Omental fat pad (tissue), 4 donors: ENCODE measurements around the gene PARP12. TPM values are rescaled to one million over a fixed set of nuclear protein-coding genes. Genes with fewer than 3 reads are reported as not detected.

Source experiments
- ATAC-seq: fragments of 150-250 bp; one replicate; pipeline ENCODE4 v1.9.1; 2016; ENCODE audit warnings: mild to moderate bottlenecking, moderate library complexity; ENCODE audit not compliant: low FRiP score
- DNase-seq: peaks from one replicate; pipeline ENCODE4 v3.0.0-alpha.2; 2019; ENCODE audit warnings: low spot score
- total RNA-seq, 4 donors: library from RNA; depleted of rRNA; stranded (reverse); fragments of >200 nt; gene quantifications; one replicate each; pipeline ENCODE4 v1.1.0, GENCODE V29; 2016
- TF ChIP-seq, protein P1 (sequence below), 3 donors: fragments of 450-650 bp; IDR thresholded peaks; one replicate each; pipeline ENCODE4 v1.5.1; 2016 to 2017; ENCODE audit warnings: antibody characterized with exemption in 3 of 3, mild to moderate bottlenecking in 3 of 3, moderate library complexity in 2 of 3

Gene PARP12
- total RNA-seq, 4 donors from 2014 or later: 15.6 to 85.1 (median 45.6) TPM

DNA sequence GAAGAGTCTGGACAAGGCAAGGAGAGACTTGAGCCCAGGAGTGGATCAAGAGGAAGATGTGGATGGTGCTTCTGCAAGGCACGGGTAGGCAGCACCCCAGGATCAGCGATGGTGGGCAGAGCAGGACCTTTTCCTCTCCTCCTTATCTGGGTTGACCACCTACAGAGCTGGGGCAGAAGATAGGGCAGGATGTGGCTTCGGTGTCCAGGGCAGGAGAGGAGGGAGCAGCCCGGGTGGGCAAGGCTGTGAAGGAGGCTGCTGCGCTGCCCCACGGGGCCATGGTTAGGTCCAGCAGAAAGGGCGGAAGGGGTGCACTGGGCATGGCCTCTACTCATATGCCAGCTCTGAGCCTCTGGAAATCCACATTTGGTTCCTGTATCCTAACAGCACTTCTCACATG lies 20.0 kb upstream of the PARP12 start:
- TF ChIP-seq, protein P1, sequence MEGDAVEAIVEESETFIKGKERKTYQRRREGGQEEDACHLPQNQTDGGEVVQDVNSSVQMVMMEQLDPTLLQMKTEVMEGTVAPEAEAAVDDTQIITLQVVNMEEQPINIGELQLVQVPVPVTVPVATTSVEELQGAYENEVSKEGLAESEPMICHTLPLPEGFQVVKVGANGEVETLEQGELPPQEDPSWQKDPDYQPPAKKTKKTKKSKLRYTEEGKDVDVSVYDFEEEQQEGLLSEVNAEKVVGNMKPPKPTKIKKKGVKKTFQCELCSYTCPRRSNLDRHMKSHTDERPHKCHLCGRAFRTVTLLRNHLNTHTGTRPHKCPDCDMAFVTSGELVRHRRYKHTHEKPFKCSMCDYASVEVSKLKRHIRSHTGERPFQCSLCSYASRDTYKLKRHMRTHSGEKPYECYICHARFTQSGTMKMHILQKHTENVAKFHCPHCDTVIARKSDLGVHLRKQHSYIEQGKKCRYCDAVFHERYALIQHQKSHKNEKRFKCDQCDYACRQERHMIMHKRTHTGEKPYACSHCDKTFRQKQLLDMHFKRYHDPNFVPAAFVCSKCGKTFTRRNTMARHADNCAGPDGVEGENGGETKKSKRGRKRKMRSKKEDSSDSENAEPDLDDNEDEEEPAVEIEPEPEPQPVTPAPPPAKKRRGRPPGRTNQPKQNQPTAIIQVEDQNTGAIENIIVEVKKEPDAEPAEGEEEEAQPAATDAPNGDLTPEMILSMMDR (IDR thresholded peaks at IDR 0.05): no peak
- DNase-seq (no peak), ATAC-seq (no peak)

DNA sequence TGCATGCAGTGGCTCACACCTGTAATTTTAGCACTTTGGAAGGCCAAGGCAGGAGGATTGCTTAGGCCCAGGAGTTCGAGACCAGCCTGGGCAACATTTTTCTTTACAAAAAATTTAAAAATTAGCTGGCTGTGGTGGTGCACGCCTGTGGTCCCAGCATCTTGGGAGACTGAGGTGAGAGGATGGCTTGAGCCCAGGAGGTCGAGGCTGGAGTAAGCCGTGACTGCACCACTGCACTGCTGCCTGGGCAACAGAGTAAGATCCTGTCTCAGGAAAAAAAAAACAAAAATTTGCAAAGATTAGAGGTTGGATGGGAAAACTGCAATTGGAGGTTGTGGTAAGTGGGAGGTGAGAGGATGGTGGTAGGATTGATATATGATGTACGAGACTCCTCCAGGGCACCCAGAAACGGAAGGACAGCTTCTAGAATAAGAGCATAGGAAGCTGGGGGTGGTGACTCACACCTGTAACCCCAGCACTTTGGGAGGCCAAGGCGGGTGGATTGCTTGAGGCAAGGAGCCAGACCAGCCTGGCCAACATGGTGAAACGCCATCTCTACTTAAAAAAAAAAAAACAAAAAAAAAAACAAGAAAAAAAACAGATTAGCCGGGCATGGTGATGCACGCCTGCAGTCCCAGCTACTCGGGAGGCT lies 19.1 kb upstream of the PARP12 start:
- TF ChIP-seq, protein P1 (IDR thresholded peaks at IDR 0.05): no peak

DNA sequence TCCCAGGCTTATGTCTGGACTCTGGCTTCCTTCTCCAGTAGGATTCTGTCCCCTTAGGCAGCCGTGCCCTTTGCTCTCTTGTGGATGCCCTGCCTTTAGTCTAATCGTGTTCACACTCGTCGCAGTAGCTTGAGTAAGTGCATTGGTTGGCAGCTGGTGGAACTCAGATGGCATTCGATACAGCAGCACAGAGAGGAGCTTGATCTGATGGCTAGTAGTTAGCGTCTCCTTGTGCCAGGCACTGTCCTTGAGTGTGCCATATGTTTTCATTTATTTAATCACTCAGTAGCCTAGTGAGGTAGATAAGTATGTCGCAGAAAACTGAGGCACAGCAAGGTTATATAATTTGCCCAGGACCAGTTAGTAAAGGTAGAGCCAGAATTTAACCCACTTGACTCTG lies 18.2 kb upstream of the PARP12 start:
- TF ChIP-seq, protein P1 (IDR thresholded peaks at IDR 0.05): no peak
- DNase-seq: no peak
- ATAC-seq: no peak

More for the DNA sequence above, 19.1 kb upstream of the PARP12 start:
- no peak for DNase-seq
- ATAC-seq: no peak

DNA sequence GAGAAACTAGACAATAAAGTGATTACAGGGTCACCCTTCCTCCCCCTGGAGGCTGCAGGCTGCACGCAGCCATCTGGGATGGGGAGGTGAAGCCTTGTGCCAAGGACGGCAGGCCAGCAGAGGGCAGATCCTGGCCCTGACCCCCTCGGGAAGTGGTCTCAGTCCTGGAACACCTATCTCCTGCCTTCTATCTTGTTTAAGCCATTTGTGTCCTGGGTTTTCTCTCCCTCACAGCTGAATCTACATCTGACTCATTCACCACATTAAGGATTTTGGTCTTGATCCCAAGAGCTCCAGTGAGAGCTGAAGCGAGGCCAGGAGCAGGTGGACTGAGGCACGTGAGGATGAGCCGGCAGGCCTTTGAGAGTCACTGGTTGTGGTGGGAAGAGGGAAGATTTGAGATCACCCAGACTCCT lies 16.4 kb upstream of the PARP12 start:
- DNase-seq (no peak), ATAC-seq (no peak)
- TF ChIP-seq, protein P1 (IDR thresholded peaks at IDR 0.05): no peak

DNA sequence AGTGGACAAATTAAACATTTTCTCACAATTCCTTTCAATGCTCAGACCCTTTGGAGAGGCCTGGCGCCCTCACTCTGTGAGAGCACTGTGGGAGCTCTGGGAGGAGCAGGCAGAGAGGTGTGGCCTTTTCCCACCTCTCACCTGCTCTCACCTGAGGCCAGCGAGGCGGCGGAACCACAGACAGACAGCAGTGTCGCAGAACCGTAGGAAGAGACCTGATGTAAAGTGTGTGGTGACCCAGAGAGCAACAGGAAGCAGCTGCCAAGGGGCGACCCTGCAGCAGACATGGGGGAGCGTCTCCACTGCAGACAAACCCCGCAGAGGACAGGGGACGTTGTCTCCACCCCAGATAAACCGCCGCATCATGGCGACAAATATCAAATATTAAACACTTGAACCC lies 15.6 kb upstream of the PARP12 start:
- DNase-seq (no peak), ATAC-seq (no peak)
- TF ChIP-seq, protein P1 (IDR thresholded peaks at IDR 0.05): no peak

DNA sequence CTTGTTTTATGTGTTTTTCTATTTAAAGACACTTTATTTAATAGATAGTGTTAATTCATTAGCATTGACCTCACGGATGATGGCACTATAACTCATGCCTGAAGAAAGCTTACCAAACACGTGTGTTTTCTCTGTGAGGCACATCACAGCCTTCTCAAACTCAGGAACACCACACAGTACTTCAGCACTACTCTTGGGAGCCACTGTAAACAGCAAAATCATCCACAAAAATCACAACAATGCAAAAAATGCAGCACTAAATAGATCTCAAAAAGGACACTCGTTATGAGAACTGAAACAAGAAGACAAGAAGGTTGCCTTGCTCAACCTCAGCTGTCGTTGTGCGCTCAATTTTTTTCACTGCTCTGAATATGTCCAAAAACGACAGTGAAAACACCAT lies 12.0 kb upstream of the PARP12 start:
- no peak for ATAC-seq
- DNase-seq: no peak
- TF ChIP-seq, protein P1 (IDR thresholded peaks at IDR 0.05): no peak

DNA sequence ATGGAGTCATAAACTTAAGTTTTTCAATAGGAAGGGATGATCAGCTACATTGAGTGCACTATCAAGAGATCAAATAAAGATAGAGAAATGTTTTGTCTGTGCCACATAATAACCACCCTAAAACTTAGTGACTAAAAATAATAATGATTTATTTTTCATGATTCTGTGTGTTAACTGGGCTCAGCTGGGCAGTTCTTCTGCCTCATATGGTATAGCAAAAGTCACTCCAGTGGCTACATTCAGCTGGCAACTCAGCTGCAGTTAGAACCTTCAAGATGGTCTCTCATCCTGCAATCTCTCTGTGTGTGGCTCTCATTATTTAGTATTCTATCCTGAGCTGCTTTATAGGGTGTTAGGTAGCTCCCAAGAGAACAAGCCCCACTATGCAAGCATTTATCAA lies 7.8 kb upstream of the PARP12 start:
- TF ChIP-seq, protein P1 (IDR thresholded peaks at IDR 0.05): no peak
- ATAC-seq (no peak), DNase-seq (no peak)
